AG10803 (cell line): ENCODE data around the gene ODAD4.

Experiments used
- DNase-seq: peaks from one replicate; pipeline ENCODE4 v3.0.0; 2010; ENCODE audit warnings: low read depth
- H3K4me3 ChIP-seq: 2 replicates; pipeline ENCODE4 v1.5.1; 2011; ENCODE audit warnings: mild to moderate bottlenecking, low read length, control low read depth
- CTCF ChIP-seq: conservative IDR thresholded peaks from 2 replicates; pipeline ENCODE4 v1.5.1; 2011; ENCODE audit warnings: mild to moderate bottlenecking, low read length, control low read depth, inconsistent platforms

The ODAD4 gene

GRCh38 chr17:41973408-41973811 is 43.0 kb downstream of the ODAD4 start:
- DNase-seq = no peak
- no peak overlapping the region for H3K4me3 ChIP-seq
- no peak for TF ChIP-seq CTCF

GRCh38 chr17:41974031-41974430 is 43.6 kb downstream of the ODAD4 start:
- no peak for DNase-seq
- no peak for TF ChIP-seq CTCF
- H3K4me3 ChIP-seq = no peak overlapping the region

- TF ChIP-seq CTCF = no peak
- DNase-seq = no peak
- H3K4me3 ChIP-seq = no peak overlapping the region
Measured at GRCh38 chr17:41974658-41975057, 44.2 kb downstream of the ODAD4 start.

- DNase-seq = peak; percentile 68
- TF ChIP-seq CTCF = no peak
Measured at GRCh38 chr17:41975099-41976083, 45.0 kb downstream of the ODAD4 start.

GRCh38 chr17:41976142-41976768 is 45.8 kb downstream of the ODAD4 start:
- TF ChIP-seq CTCF = no peak
- DNase-seq = peak; percentile 47
- no peak overlapping the region for H3K4me3 ChIP-seq

More at GRCh38 chr17:41975099-41976083, 45.0 kb downstream of the ODAD4 start:
- no peak overlapping the region for H3K4me3 ChIP-seq

- H3K4me3 ChIP-seq = no peak overlapping the region
- DNase-seq = no peak
- TF ChIP-seq CTCF = no peak
Measured at GRCh38 chr17:41977991-41978390, 47.6 kb downstream of the ODAD4 start.
